ENCODE measurements around the gene LMBR1. TPM values are rescaled to one million over a fixed set of nuclear protein-coding genes. Genes with fewer than 3 reads are reported as not detected.
"Not testable (repeated sequence)": the region's sequence is repeated elsewhere in the genome, so short reads cannot be mapped to it uniquely, and the experiment has no call there.

The LMBR1 gene
- total and polyA plus RNA-seq, 2 of the 4 experiments (the other 2 are of a cell fraction): 11.9 to 19.9 TPM

GRCh38 chr7:156940421-156941122 is 47.6 kb upstream of the LMBR1 start:
- Histone ChIP-seq H2BK120ac (ENCODE audit: low read depth, low read length) (no peak overlapping the region), H3K9me3 (ENCODE audit: control insufficient read depth, insufficient read depth, low read length) (peaks cover 2% of the 10 kb centered on the region; the same call in 1 of the 2 replicates), H2BK15ac (ENCODE audit: low read depth, low read length) (no peak overlapping the region), H2BK5ac (ENCODE audit: low read depth, low read length, poor library complexity, severe bottlenecking) (no peak overlapping the region), H3K27me3 (ENCODE audit: control insufficient read depth, insufficient read depth, low read length) (peaks cover 27% of the 10 kb centered on the region), H3K18ac (ENCODE audit: low read depth, low read length) (no peak overlapping the region), H3K23ac (ENCODE audit: low read depth, low read length) (no peak overlapping the region), H2AFZ (replicated peaks; ENCODE audit: low read length, poor library complexity) (no peak overlapping the region), H3K4me2 (ENCODE audit: low read depth, low read length) (no peak overlapping the region), H3K27ac (ENCODE audit: insufficient read depth, low read length) (no peak overlapping the region), H2BK20ac (ENCODE audit: low read depth, low read length) (no peak overlapping the region), H3K4me1 (ENCODE audit: control insufficient read depth, insufficient read depth, low read length) (no peaks in the 10 kb centered on the region), H3K79me1 (ENCODE audit: low read depth in 1 of 2, low read length in 2 of 2) (no peaks in the 10 kb centered on the region), H2AK5ac (ENCODE audit: low read depth, low read length) (no peak overlapping the region), H4K8ac (ENCODE audit: low read depth in 2 of 2, low read length in 2 of 2) (no peak overlapping the region), H3K9me1 (ENCODE audit: insufficient read depth, low read length) (no peaks in the 10 kb centered on the region), H4K91ac (ENCODE audit: insufficient read depth, low read depth, low read length) (no peak overlapping the region), H3K36me3 (ENCODE audit: control insufficient read depth, insufficient read depth, low read length) (no peaks in the 10 kb centered on the region), H4K20me1 (ENCODE audit: insufficient read depth, low read length) (no peaks in the 10 kb centered on the region), H3K9ac (ENCODE audit: low read depth, low read length) (no peak overlapping the region), H3K56ac (ENCODE audit: extremely low read depth, insufficient read depth, low read length) (no peak overlapping the region), H4K5ac (ENCODE audit: low read depth, low read length) (no peak overlapping the region), H3K4me3 (ENCODE audit: insufficient read depth, low read depth, low read length) (no peak overlapping the region), H3K14ac (replicated peaks; ENCODE audit: low read depth, low read length) (no peak overlapping the region), H2AK9ac (replicated peaks; ENCODE audit: low read depth, low read length, poor library complexity) (no peak overlapping the region), H3K4ac (ENCODE audit: low read depth, low read length) (no peak overlapping the region)
- CTCF ChIA-PET: interaction anchor here (1.5 kb wide), 1 partner anchor 9 kb away, joined by 5 read pairs; the partner anchor contains the start of gene NOM1
- no peak for DNase-seq
- no peak for ATAC-seq (ENCODE audit: low read depth)
- 94% methylated on average over 32 of the region's 57 CpGs; no CpG with 5 or more reads in 1 of the 2 experiments for WGBS, 2 experiments (ENCODE audit: extremely low coverage in 2 of 2, insufficient read length in 1 of 2)
- in situ Hi-C loops (cut with MboI; ENCODE audit: low sequenced_read_pairs): no loop called here
- no peak for TF ChIP-seq RCOR1 (IDR thresholded peaks at IDR 0.05; ENCODE audit: insufficient replicate concordance, low read length)
- TF ChIP-seq BHLHE40 (IDR thresholded peaks at IDR 0.05; ENCODE audit: low read depth, low read length): no peak
- TF ChIP-seq RFX5 (IDR thresholded peaks at IDR 0.05; ENCODE audit: low read depth, low read length): no peak
- no peak for TF ChIP-seq FOS (IDR thresholded peaks at IDR 0.05; ENCODE audit: low read depth, low read length)
- no peak for TF ChIP-seq POLR2A (IDR thresholded peaks at IDR 0.05; ENCODE audit: low read depth, low read length)
- TF ChIP-seq RAD21 (IDR thresholded peaks at IDR 0.05; ENCODE audit: low read length): no peak
- no peak for TF ChIP-seq ELK1 (IDR thresholded peaks at IDR 0.05; ENCODE audit: borderline replicate concordance, low read depth, low read length)
- TF ChIP-seq MAFK (IDR thresholded peaks at IDR 0.05; ENCODE audit: low read depth, low read length): no peak
- POLR2A ChIA-PET (ENCODE audit: unreplicated experiment): no interaction called here
- dilution Hi-C loops (cut with HindIII; ENCODE audit: low sequenced_read_pairs, unreplicated experiment): no loop called here
- BruUV-seq (replicated peaks): no TSS peak
- intact Hi-C loops (cut with micrococcal nuclease): no loop called here

- H3K9me1 ChIP-seq (ENCODE audit: insufficient read depth, low read length); H3K9ac ChIP-seq (ENCODE audit: low read depth, low read length); H2BK15ac ChIP-seq (ENCODE audit: low read depth, low read length); H2AK9ac ChIP-seq (replicated peaks; ENCODE audit: low read depth, low read length, poor library complexity); H2AK5ac ChIP-seq (ENCODE audit: low read depth, low read length); H2BK120ac ChIP-seq (ENCODE audit: low read depth, low read length); H2BK20ac ChIP-seq (ENCODE audit: low read depth, low read length); H3K4me3 ChIP-seq (ENCODE audit: insufficient read depth, low read depth, low read length); H3K14ac ChIP-seq (replicated peaks; ENCODE audit: low read depth, low read length); CTCF ChIA-PET; DNase-seq; H3K9me3 ChIP-seq (ENCODE audit: control insufficient read depth, insufficient read depth, low read length); H3K4ac ChIP-seq (ENCODE audit: low read depth, low read length); H2AFZ ChIP-seq (replicated peaks; ENCODE audit: low read length, poor library complexity); POLR2A ChIA-PET (ENCODE audit: unreplicated experiment); intact Hi-C loops (cut with micrococcal nuclease); H4K8ac ChIP-seq (ENCODE audit: low read depth in 2 of 2, low read length in 2 of 2); H3K56ac ChIP-seq (ENCODE audit: extremely low read depth, insufficient read depth, low read length); H3K23ac ChIP-seq (ENCODE audit: low read depth, low read length); ATAC-seq (ENCODE audit: low read depth); H3K79me1 ChIP-seq (ENCODE audit: low read depth in 1 of 2, low read length in 2 of 2); in situ Hi-C loops (cut with MboI; ENCODE audit: low sequenced_read_pairs); H3K27me3 ChIP-seq (ENCODE audit: control insufficient read depth, insufficient read depth, low read length); H3K4me2 ChIP-seq (ENCODE audit: low read depth, low read length); H3K18ac ChIP-seq (ENCODE audit: low read depth, low read length); BruUV-seq (replicated peaks); H3K36me3 ChIP-seq (ENCODE audit: control insufficient read depth, insufficient read depth, low read length); H4K5ac ChIP-seq (ENCODE audit: low read depth, low read length); H3K4me1 ChIP-seq (ENCODE audit: control insufficient read depth, insufficient read depth, low read length); H4K91ac ChIP-seq (ENCODE audit: insufficient read depth, low read depth, low read length); H2BK5ac ChIP-seq (ENCODE audit: low read depth, low read length, poor library complexity, severe bottlenecking); dilution Hi-C loops (cut with HindIII; ENCODE audit: low sequenced_read_pairs, unreplicated experiment); H4K20me1 ChIP-seq (ENCODE audit: insufficient read depth, low read length); H3K27ac ChIP-seq (ENCODE audit: insufficient read depth, low read length): not testable (repeated sequence)
- no CpG with 5 or more reads among the region's 3 CpGs for WGBS, 2 experiments (ENCODE audit: extremely low coverage in 2 of 2, insufficient read length in 1 of 2)
Measured at GRCh38 chr7:156936766-156937165, 43.8 kb upstream of the LMBR1 start.

Data from IMR-90 (cell line).